GM18520 (cell line): Measurements from ENCODE around the gene TOB2.
"Not testable (repeated sequence)": the region's sequence is repeated elsewhere in the genome, so short reads cannot be mapped to it uniquely, and the experiment has no call there.

Source experiments
- ATAC-seq: cut with Tn5 transposase; IDR thresholded peaks from one replicate; pipeline ENCODE4 v1.9.1; 2021; ENCODE audit not compliant: unreplicated experiment

TOB2 gene

DNA sequence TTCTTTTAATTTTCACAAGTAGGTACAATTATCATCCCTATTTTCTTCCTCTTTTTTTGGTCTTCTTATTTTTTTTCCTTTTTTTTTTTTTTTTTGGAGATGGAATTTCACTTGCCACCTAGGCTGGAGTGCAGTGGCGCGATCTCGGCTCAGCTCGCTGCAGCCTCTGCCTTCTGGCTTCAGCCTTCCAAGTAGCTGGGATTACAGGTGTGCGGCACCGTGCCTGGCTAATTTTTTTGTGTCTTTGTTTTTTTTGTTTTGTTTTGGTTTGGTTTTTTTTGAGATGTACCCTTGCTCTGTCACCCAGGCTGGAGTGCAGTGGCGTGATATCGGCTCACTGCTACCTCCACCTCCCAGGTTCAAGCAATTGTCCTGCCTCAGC, 16.7 kb downstream of the TOB2 start:
- no peak for ATAC-seq

DNA sequence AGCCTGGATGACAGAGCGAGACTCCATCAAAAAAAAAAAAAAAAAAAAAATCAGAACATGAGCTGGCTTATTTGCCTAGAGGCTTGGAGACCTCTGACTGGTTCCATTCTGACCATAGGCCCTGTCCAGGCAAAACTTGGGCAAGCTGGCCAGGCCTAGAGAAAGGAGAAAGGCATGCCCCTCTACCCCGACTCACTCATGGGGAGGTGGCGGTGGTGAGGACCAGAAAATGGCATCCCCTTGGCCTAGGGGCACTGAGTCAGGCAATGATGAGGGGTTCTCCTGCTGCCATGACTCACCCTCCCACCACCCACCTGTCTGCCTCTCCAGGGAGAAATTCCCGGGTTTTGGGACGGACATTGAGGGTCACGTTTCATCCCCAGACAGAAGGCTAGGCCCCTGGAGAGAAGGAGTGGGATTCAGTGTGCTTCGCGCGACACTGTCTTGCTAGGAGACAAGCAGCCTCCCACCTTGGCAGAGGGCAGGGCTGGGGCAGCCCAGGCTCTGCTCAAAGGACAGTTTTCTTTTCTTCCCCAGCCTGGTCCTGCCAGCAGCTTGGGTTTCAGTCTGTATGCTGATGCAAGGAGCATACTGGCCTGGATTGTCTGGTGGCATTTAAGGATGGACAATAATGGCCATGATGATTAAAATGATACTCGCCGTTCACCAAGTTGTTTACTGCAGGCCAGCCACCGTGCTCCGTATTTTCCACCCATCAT, 17.2 kb downstream of the TOB2 start:
- no peak for ATAC-seq

DNA sequence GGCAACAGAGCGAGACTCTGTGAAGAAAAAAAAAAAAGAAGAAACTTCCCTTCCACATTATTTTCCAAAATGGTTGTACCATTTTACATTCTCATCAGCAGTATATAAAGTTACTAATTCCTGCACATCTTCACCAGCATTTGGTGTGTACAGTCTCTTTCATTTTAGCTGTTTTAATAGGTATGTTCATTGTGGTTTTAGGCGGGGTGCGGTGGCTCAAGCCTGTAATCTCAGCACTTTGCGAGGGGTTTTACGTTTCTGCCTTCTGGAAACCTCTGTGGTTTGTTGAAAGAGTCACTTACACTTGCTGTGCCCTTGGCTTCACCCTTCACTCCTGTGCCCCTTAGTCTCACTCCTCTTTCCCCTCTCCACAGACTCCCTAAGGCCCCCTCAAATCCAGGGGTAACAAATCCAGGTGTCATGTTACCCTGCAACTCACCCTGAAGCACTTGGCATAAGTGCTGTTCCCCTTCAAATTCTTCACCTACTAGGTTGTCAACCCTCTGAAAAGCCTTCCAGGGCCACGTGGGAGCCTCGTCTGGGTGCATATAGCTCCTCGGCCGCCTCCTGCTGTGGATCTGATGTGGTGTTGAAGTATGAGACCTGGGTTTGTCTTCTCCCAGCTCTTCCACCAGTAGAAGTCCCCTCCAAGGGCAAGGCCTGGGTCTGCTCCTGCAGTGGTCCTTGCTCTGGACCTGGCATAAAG, 20.8 kb downstream of the TOB2 start:
- ATAC-seq = no peak

DNA sequence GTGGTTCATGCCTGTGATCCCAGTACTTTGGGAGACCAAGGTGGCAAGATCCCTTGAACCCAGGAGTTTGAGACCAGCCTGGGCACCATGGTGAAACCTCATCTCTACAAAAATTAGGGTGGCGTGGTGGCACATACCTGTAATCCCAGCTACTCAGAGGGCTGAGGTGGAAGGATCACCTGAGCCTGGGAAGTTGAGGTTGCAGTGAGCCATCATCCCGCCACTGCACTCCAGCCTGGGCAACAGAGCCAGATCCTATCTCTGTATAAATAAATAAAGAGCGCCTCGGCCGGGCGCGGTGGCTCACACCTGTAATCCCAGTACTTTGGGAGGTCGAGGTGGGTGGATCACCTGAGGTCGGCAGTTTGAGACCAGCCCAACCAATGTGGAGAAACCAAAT, 27.9 kb downstream of the TOB2 start:
- ATAC-seq = no peak

DNA sequence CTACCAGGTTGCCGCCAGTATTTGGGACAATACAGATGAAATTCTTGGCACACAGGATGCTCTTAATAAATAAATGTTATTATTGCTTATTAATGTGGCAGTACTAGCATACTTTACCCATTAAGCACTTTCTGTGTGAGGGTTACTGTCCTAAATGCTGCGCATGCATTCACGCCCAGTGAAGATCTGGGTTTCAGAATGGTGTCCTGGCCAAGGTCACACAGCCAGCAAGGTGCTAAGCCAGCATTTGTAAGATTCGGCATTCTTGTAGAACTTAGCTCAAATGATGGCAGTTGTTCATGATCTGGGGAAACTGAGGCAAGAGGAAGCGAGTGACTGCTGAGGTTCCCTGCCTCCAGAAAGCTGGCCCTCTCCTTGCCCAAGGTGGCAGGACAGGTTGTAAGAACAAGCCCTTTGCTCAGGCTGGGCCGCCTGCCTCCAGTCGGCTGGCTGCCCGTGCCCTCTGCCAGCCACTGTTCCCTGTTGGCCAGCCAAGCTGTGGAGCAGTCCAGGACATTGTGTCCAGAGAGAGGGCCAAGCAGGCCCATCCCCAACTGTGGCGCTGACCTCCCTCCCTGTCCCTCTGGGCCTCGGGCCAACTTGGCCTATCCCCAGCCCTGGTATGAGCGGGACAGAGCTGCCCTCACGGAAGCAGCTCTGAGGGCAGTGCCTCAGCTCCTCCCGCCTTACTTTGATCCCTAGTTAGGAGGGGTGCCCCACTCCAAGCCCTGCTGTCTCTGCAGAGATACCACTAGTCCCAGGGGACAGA, 28.8 kb downstream of the TOB2 start:
- no peak for ATAC-seq

DNA sequence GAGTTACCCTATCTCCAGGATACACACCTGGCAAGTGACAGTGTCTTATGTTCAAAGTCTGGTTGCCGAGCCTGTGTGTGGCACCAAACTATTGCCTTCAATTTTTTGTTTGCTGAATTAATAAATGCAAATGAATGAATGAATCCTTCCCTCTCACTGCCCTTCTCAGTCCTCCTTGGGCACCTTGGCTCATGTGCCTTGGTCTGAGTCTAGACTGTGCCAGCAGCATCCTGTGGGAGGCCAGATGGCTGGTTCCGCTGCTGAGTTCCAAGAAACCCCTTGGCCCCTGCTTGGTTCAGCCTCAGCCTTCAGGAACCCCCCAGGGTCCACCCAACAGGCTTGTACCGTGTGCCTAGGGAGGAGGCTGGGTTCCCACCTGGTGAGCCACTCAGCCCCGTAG, 31.0 kb downstream of the TOB2 start:
- ATAC-seq = no peak

DNA sequence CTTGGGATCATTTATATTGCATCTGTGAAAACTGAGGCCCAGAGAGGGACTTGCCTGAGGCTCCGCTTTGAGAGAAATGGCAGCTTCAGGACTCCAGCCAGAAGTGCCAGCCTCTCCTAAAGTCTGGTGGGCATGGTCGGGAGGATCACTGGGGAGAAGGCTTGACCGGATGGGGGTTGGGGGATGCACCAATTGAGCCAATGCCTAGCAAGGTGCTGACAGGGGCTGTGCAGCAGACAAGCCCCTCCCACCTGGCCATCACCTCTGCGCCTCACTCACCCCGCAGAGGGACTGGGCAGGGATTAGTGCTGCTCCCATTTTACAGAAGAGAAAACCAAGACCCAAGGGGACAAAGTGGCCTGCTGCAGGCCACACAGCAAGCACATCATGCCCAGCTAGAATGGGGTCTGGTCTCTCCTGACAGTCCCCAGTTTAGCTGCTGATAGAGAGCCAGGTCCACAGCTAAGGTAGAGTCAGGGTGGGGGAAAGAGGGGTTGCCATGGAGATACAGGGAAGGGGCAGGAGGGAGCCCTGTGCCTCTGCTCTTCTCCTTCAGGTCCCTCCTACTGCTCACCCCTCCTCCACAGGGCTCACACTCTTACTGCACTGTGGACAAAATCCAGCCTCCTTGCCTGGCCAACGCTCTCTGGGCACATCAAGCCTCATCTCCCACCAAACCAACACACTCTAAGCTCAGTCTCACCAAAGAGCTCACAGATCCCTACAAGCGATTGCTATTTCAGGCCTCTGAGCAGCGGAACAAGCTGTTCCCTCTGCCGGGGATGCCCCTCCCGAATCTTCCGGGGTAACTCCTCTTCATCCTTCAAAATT, 35.4 kb downstream of the TOB2 start:
- ATAC-seq = no peak

DNA sequence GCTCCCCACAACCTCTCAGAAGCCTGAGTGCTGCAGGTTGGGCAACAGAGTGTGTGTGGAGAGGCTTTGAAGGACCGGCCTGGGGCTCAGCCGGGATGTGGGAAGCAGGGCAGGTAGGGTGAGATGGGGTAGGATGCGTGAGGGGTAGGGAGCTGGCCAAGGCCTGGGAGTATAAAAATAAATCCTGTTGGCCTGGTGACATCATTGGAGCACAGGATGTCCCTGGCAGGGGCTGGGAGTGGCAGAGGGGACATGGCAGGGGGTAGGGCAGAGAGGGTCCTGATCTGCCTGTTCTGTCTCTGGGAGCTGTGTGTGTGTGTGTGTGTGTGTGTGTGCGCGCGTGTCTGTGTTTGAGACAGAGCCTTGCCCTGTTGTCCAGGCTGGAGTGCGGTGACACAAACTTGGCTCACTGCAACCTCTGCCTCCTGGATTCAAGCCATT, 36.3 kb downstream of the TOB2 start:
- ATAC-seq = no peak

DNA sequence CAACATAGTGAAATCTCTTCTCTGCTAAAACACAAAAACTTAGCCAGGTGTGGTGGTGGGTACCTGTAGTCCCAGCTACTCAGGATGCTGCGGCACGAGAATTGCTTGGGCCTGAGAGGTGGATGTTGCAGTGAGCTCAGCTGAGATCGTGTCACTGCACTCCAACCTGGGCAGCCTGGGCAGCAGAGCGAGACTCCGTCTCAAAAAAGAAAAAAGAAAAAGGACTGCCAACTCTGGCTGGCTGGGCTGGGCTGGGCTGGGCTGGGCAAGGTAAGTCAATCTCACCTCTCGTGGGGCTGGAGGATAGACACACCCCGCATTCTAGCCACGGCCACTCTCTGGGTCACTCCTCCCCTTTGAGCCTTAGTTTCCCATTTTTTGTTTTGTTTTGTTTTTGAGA, 37.9 kb downstream of the TOB2 start:
- ATAC-seq = no peak

DNA sequence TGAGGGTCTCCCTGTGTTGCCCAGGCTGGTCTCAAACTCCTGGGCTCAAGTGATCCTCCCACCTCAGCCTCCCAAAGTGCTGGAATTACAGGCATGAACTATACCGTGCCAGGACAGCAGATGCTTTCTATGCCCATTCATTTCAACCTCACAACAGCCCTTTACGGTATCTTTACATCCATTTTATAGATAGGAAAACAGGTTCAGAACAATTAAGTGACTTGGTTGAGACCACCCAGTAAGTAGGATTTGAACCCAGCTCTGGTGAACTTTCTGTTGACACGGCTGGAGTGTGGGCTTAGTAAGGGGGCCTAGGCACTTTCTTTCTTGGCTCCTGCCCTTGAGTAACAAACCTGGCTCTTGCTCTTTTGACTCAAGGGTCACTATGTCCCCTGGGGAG, 39.2 kb downstream of the TOB2 start:
- ATAC-seq = no peak

DNA sequence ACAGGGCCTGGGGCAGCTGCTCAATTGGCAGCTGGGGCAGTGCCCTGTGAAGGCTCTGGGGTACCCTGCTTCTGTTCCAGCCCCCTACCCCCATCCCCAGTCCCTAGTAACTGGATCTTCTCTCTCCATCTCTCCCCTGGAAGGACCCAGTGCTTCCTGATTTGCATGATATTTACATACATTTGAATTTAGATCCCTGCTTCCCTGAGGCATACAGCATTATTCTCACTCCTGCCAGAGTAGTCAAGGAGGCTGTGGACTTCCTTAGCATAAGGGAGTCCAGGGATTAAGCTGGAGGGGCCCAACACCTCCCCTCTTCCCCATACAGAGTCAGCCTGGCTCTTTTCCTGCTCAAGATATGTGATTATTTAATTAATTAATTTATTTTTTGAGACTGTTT, 40.2 kb downstream of the TOB2 start:
- no peak for ATAC-seq

DNA sequence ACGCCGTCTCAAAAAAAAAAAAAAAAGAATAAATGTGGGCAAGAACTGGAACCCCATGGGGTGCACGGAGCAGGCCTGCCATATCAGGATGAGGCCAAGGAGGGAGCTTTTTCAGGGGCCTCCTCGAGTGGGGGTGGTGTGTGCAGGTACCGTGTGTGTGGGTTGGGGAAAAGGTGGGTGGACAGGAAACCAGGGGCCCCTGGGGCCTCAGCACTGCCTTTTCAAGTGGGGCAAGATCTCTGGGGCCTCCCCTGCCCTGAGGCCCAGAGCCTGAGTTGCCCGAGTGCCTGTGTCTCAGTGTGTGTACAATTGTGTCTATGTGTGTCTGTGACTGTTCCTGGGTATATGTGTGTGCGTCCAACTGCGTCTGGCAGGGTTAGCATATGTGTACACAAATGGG, 41.0 kb downstream of the TOB2 start:
- ATAC-seq = no peak

DNA sequence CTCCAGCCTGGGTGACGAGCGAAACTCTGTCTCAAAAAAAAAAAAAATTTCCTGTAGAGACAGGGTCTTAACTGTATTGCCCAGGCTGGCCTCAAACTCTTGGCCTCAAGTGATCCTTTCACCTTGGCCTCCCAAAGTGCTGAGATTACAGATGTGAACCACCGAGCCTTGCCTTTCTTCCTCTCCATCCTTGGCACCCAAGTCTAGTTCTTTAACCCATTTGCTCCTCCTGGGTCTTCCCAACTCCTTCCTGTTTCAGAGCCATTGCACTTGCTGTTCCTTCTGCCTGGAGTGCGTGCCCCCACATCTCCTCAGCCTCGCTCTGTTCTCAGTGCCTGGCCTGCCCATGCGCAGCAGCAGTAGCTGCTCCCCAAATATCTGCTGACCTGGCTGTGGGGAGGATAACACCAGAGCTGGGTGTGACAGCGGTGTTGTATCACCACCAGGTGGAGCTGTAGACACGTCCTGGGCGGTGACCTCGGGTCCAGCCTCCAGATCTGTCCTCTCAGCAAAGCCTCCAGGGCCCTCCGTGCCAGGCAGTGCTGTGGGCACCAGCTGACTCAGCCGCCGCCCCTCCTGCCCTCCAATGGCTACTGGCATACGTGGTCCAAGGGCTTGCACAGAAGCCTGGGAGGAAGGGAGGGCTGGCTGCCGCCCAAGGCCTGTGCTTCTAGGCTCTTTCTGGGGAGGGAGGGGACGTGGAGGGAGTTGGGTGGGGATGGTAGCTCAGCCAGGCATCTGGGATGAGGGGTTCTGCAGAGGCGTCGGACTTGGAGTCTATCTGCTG, 42.9 kb downstream of the TOB2 start:
- ATAC-seq = peak; percentile 58

DNA sequence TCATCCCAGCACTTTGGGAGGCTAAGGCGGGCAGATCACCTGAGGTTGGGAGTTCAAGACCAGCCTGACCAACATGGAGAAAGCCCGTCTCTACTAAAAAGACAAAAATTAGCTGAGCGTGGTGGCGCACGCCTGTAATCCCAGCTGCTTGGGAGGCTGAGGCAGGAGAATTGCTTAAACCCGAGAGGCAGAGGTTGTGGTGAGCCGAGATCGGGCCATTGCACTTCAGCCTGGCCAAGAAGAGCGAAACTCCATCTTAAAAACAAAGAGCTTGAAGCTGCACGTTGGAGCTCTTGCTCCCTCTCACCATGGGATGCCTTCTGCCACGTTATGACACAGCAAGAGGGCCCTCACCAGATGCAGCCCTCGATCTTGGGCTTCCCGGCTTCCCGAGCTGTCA, 43.8 kb downstream of the TOB2 start:
- not testable (repeated sequence) for ATAC-seq

DNA sequence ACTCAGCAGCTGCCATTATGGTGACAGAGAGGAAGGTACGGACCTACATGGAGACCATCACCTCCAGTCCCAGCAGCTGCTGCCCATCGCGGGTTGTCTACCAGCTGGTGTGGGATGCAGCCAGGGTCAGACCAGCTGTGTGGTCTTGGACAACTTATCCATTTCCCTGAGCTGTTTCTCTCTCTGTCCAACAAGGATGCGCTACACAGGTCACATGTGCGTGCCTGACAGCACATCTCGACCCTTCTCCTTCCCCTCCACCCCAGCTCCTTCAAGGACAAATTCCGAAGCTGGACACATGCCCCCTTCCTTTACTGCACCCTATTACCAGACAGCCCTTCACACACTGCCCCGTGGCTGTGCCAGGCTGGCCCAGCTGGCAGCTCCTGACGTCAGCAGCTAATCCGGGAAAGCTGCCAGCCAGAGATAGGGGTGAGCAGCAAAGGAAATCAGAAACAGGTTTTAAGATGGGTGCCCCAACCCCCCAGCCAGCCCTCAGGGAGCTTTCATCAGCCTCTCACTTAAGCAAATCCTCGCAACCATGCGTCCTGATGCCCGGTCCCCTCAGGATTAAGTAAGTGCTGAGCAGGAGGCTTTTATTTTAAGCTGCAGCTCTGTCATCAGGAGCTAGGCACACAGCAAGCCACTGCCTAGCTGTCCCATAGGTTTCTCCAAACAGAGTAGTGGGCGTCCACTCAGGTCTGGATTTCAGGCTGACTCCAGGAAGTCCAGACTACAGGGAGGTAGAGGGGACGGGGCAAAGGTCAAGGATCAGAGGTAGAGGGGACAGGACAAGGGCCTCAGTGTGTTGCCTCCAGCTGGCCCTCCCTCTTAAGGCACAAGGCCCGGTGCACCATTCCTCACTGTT, 44.6 kb downstream of the TOB2 start:
- ATAC-seq = no peak

DNA sequence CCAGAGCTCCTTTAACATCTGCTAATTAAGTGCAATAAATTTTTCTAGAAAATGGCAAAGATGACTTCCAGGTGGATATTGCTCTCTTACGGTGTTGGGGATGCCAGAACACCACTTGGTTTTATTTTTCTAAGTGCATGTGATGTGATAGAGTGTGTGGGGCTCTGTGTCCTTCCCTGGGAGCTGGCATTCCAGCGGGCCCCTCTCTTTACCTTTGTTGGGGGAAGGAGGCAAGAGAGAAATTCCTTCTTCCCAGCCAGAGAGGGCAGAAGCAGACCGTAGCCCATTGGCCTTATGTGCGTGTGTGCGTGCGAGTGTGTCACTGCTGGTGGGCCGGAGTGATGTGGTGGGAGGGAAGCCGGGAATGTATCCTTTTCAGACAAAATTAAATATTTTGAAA, 47.7 kb downstream of the TOB2 start:
- ATAC-seq = no peak

DNA sequence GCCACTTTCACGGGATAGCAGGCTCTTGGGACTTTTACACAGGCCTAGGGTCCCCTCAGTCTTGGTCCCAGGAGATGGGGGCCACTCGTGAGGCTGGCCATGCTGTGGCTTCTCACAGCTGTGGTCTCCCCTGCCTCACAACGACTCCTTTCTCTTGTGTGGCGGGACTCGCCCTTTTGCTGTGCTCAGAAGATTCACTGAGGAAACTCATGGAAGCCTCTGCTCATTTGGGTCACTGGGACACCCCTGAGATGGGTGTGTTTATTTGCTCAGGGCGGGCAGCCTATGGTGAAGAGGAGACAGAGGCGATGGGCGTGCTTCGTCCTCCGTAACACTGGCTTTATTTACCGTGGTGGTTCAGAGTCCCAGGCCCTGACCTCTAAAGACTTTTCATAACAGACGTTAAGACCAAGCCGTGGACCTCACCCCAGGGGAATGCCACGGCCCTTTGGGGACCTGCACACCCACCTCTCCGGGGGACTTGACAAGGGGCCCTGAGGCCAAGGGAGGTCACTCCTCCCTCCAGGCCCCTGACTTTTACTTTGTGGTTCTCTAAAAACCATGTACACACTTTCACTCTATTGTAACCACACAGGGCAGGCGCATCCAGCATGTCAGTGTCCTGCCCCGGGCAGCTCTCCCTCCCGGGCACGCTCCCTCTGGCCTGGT, 49.3 kb downstream of the TOB2 start:
- no peak for ATAC-seq

DNA sequence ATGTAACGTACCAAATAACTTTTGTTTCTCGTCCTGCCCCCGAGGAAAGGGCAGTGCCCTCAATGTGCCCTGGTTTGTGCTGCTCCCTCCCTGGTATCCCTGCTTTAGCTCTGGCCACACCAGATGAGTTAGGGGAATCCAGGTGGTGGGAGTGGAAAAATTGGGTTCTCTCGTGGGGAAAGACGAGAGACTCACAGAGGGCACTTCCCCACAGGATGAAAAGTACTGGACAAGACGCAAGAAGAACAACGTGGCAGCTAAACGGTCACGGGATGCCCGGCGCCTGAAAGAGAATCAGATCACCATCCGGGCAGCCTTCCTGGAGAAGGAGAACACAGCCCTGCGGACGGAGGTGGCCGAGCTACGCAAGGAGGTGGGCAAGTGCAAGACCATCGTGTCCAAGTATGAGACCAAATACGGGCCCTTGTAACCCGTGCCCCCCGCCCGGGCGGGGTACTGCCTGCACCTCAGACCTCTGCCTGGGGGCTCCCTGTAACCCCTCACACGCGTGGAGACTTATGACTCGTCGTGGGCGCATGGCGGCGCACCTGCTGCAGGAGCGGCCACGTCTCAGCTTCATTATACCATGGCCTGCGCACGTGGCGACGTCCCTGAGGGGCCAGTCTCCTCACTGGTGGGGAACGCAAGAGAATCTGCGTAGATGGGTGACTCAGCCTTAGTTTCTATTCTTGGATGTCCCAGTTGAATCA, 50.9 kb downstream of the TOB2 start:
- no peak for ATAC-seq
